OCI-LY3 (cell line): ENCODE results near the gene CDHR3.

Experiments
- H2AFZ ChIP-seq: fragments of 200-600, 300-600 bp; shearing (Covaris generic); 2 replicates; pipeline ENCODE4 v1.6.0; 2014; ENCODE audit warnings: antibody characterized with exemption, low read depth, low read length
- H3K27ac ChIP-seq: fragments of 200-600, 300-600 bp; sonication (generic); 2 replicates; pipeline ENCODE4 v1.5.1; 2014; ENCODE audit warnings: mild to moderate bottlenecking, low read length, moderate library complexity, mixed read lengths
- H3K27me3 ChIP-seq: fragments of 200-600, 300-600 bp; sonication (generic); 2 replicates; pipeline ENCODE4 v1.6.1; 2014; ENCODE audit warnings: low read depth, low read length, mixed read lengths
- H3K36me3 ChIP-seq: fragments of 200-600, 300-600 bp; sonication (generic); replicated peaks from 2 replicates; pipeline ENCODE3; 2014; ENCODE audit warnings: low read depth, low read length, mixed read lengths
- H3K4me1 ChIP-seq: fragments of 300-600, 200-600 bp; sonication (generic); 2 replicates; pipeline ENCODE4 v1.6.1; 2014; ENCODE audit warnings: low read length, mixed read lengths
- H3K4me2 ChIP-seq: fragments of 200-600, 300-600 bp; sonication (generic); 2 replicates; pipeline ENCODE4 v1.6.1; 2014; ENCODE audit warnings: low read length, mixed read lengths
- H3K4me3 ChIP-seq: fragments of 300-600, 200-600 bp; sonication (generic); 2 replicates; pipeline ENCODE4 v1.5.1; 2014; ENCODE audit warnings: antibody characterized with exemption, mild to moderate bottlenecking, low read length, moderate library complexity
- H3K79me2 ChIP-seq: fragments of 300-600, 200-600 bp; shearing (Covaris generic); 2 replicates; pipeline ENCODE4 v1.6.1; 2014; ENCODE audit warnings: mild to moderate bottlenecking, low read length, mixed read lengths
- H3K9ac ChIP-seq: fragments of 300-600, 200-600 bp; shearing (Covaris generic); 2 replicates; pipeline ENCODE4 v1.6.0; 2014; ENCODE audit warnings: mild to moderate bottlenecking, low read length, moderate library complexity
- H3K9me3 ChIP-seq: fragments of 200-600, 300-600 bp; shearing (Covaris generic); 2 replicates; pipeline ENCODE4 v1.6.1; 2014; ENCODE audit warnings: low read length, mixed read lengths; ENCODE audit not compliant: insufficient read depth
- H4K20me1 ChIP-seq: fragments of 200-600, 300-600 bp; sonication (generic); 2 replicates; pipeline ENCODE4 v1.6.1; 2016; ENCODE audit warnings: low read length, mixed read lengths; ENCODE audit not compliant: insufficient read depth
- CTCF ChIP-seq: fragments of 200-600, 300-600 bp; sonication (generic); IDR thresholded peaks from 2 replicates; pipeline ENCODE4 v1.5.1; 2014; ENCODE audit warnings: antibody characterized with exemption, low read length, low read depth
- EZH2phosphoT487 ChIP-seq: fragments of 200-600 bp; shearing (Covaris generic); IDR thresholded peaks from 2 replicates; pipeline ENCODE4 v1.6.1; 2018; ENCODE audit warnings: antibody characterized with exemption, mixed run types, low read depth

The CDHR3 gene

DNA sequence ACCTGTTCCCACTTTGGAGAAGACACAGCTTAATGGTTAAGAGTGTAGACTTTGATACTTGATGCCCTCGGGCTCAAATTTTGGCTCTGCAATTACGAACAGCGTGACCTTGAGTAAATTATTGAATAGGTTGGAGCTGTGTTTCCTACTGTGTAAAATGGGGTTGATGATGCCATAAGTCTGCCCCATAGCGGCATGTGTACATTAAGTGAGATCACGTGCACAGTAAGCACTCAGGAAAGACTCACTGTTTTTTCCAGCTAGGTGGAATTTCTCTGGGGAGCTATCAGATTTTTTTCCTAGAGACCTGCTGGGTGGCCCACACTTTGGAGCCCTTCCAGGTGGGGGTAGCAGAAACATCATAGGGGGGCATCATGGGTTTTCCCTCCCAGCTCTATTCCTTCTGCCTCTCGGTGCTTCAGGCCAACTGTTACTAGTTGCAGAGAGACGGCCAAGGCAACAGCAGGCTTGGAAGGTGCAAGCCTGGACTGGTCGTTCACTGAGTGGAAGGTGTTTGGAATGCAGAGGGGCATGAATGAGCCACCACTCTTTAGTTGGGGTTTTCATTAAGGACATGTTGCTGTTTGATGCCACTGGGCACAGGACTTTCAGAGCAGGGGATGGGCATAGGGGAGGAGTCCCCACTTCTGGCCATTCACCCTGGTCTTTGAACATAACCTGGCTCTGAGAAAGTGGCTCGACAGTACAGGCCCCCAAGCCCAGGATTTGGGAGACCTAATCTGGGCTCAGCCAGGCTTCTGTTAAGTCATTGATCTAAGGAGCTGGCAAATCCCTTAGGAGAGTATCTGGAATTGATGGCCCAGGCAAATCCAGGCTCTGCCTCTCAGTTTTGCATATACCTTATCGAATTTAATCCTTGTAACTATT lies 85.0 kb downstream of the CDHR3 start:
- H3K4me1 ChIP-seq, result peaks cover 7% of the 10 kb centered on the region
- H3K27ac ChIP-seq, result no peak overlapping the region
- H3K9ac ChIP-seq, result no peak overlapping the region
- H3K79me2 ChIP-seq, result no peaks in the 10 kb centered on the region
- H2AFZ ChIP-seq, result no peak overlapping the region
- H4K20me1 ChIP-seq, result no peaks in the 10 kb centered on the region
- no peak for TF ChIP-seq EZH2phosphoT487
- TF ChIP-seq CTCF, result no peak
- H3K4me2 ChIP-seq, result no peak overlapping the region
- no peak overlapping the region for H3K4me3 ChIP-seq
- H3K27me3 ChIP-seq, result peaks cover 47% of the 10 kb centered on the region
- no peaks in the 10 kb centered on the region for H3K36me3 ChIP-seq
- H3K9me3 ChIP-seq, result no peaks in the 10 kb centered on the region

DNA sequence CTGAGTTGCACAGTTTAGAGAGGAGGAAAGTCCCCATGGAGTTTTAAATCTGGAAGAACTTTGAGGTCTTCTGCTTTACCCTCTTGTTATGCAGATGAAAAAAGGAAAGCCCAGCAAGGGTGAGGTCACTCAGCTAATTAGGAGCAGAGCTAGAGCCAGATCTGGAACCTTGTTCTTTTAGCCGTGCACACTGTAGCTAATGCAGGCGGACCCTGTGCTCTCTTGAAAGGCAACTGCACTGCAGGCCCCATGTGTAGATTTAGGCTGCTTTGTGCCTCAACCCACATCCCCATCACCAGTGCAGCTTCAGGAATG lies 85.6 kb downstream of the CDHR3 start:
- no peaks in the 10 kb centered on the region for H3K79me2 ChIP-seq
- no peak for TF ChIP-seq EZH2phosphoT487
- TF ChIP-seq CTCF, result no peak
- H3K4me3 ChIP-seq, result no peak overlapping the region
- no peak overlapping the region for H2AFZ ChIP-seq
- peaks cover 7% of the 10 kb centered on the region for H3K4me1 ChIP-seq
- no peaks in the 10 kb centered on the region for H3K9me3 ChIP-seq
- no peak overlapping the region for H3K27ac ChIP-seq
- H4K20me1 ChIP-seq, result no peaks in the 10 kb centered on the region
- no peak overlapping the region for H3K4me2 ChIP-seq
- no peaks in the 10 kb centered on the region for H3K36me3 ChIP-seq
- no peak overlapping the region for H3K9ac ChIP-seq
- H3K27me3 ChIP-seq, result peaks cover 48% of the 10 kb centered on the region

DNA sequence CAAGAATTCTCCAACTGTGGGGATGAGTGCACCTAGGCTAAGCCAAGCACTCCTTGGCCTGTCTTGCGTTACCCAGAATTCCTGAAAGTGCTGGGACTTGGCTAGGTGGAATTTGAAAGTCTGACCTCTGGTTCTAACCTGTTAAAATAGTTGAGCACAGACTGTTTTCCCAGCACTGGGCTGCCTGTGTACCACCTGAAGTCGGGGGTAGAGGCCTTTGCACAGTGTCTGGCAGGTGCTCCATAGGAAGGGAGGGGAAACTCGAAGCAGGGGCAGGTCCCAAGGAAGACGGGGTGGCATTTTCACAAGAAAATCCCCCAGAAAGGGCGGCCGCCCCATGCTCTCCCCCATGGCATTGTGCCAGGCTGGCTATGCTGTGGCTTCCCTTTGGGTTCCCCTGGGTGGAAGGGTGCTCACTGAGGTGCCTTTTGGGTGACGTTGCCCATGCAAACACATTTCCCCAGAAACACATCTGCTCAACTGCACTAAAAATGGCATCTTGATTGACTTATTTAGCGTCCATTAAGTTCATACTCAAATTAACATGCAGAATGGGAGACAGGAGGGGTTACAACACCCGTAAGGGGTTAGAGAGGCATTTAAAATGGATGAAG lies 86.2 kb downstream of the CDHR3 start:
- no peaks in the 10 kb centered on the region for H4K20me1 ChIP-seq
- H2AFZ ChIP-seq, result no peak overlapping the region
- no peaks in the 10 kb centered on the region for H3K9me3 ChIP-seq
- H3K36me3 ChIP-seq, result no peaks in the 10 kb centered on the region
- no peak overlapping the region for H3K27ac ChIP-seq
- no peaks in the 10 kb centered on the region for H3K79me2 ChIP-seq
- peaks cover 7% of the 10 kb centered on the region for H3K4me1 ChIP-seq
- TF ChIP-seq CTCF (no peak), EZH2phosphoT487 (no peak)
- H3K4me3 ChIP-seq, result no peak overlapping the region
- H3K9ac ChIP-seq, result no peak overlapping the region
- H3K27me3 ChIP-seq, result peaks cover 45% of the 10 kb centered on the region
- H3K4me2 ChIP-seq, result no peak overlapping the region

DNA sequence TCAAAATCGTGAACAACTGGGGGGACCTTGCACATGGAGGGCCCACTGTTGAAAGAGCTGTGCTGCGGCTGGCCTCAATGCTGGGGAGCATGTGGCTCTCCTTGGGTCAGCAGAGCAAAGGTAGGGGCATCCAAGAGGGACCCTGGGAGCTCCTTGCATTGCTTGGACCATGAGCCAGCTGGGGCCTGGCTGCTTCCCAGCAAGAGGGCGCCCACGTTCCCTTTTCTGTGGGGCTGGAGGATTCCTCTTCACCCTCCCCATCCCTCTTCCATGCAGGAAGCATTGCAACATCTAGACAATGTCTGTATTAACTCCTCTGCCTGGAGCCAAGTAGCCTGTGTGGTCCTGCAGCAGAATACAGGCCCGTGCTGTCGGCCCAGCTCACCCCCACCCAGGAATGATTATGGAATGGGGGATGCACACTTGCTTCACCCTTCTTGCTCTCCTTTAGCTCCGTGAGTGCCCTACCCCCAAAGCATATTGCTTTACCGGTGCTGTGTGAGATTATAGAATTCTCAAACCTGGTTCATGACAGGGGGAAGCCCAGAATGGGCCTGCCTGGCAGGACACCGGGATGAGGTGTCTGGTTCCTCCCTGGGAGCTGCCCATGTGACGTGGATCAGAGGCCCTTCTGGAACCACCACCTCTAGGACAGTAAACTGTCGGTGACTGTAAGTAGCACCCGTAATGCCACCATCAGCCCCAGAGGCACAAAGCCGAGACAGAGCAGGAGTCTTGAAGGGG lies 87.1 kb downstream of the CDHR3 start:
- Histone ChIP-seq H4K20me1 (no peaks in the 10 kb centered on the region), H3K27ac (no peak overlapping the region), H3K36me3 (no peaks in the 10 kb centered on the region), H3K27me3 (peaks cover 35% of the 10 kb centered on the region), H3K4me3 (no peak overlapping the region), H3K79me2 (no peaks in the 10 kb centered on the region), H3K4me1 (peaks cover 7% of the 10 kb centered on the region), H3K4me2 (no peak overlapping the region), H3K9me3 (no peaks in the 10 kb centered on the region), H2AFZ (no peak overlapping the region), H3K9ac (no peak overlapping the region)
- TF ChIP-seq CTCF (peak; percentile 15; the same call in 1 of the 2 replicates), EZH2phosphoT487 (no peak)
